GM19468 (cell line): ENCODE results near the gene PIP5KL1.

ENCODE experiments used
- ATAC-seq: cut with Tn5 transposase; IDR thresholded peaks from one replicate; pipeline ENCODE4 v1.9.1; 2021; ENCODE audit warnings: mild to moderate bottlenecking, moderate library complexity, moderate number of reproducible peaks; ENCODE audit not compliant: unreplicated experiment; ENCODE audit errors: extremely low read depth

The PIP5KL1 gene

GRCh38 chr9:127930231-127931091 is at the start of gene PIP5KL1:
Gene PIP5KL1 (minus strand): TSS chr9:127930777. CDS start chr9:127930752, 25 bp downstream.
- peak; percentile 75 for ATAC-seq

- ATAC-seq = peak; percentile 9
Measured at GRCh38 chr9:127980060-127980705, 49.6 kb upstream of the PIP5KL1 start.

GRCh38 chr9:127979333-127980059 is 48.9 kb upstream of the PIP5KL1 start:
- ATAC-seq = no peak

DNA sequence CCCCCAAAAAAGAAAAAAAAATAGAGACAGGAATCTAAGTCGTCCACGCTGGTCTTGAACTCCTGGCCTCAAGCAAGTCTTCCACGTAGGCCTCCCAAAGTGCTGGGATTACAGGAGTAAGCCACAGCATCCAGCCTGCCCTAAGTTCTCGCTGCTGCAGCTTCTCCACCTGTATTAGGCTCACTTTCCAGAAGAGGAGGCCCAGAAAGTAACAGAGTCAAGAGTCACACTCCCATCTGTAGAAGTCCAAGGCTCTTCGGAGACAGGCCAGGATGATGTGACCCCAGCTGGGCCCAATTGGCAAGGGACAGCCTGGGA is 48.4 kb upstream of the PIP5KL1 start:
- ATAC-seq = no peak

GRCh38 chr9:127977884-127978647 is 47.5 kb upstream of the PIP5KL1 start:
- ATAC-seq = no peak

GRCh38 chr9:127977009-127977883 is 46.7 kb upstream of the PIP5KL1 start:
- no peak for ATAC-seq

- ATAC-seq = no peak
Measured at GRCh38 chr9:127976498-127976897, 45.9 kb upstream of the PIP5KL1 start.

- ATAC-seq = no peak
Measured at GRCh38 chr9:127975376-127976315, 45.1 kb upstream of the PIP5KL1 start.

DNA sequence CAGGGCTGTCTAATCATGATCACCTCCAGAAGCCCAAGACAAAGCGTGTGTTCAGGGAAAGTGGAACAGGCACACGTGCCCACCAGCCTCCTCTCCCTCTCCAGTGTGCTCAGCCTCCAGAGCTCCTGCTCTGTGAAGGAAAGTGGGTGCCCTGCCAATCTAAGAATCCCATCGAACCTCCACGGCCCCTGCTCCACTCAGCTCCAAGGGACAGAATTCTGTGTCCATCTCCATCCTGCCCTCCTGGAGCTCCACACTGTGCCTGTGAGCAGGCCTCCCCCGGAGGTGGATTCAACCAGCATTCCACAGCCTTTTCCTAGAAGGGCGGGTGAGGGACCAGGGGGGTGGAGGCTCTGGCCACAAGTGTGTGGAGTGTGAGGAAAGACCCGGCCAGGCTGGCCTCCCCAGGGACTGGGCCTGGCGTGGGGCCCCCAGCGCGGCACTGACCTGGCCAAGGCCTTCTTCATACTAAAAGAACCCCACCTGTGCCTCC is 44.2 kb upstream of the PIP5KL1 start:
- ATAC-seq = no peak

GRCh38 chr9:127974001-127974768 is 43.6 kb upstream of the PIP5KL1 start:
- ATAC-seq = no peak

- ATAC-seq = no peak
Measured at GRCh38 chr9:127973169-127974000, 42.8 kb upstream of the PIP5KL1 start.

GRCh38 chr9:127972236-127972871 is 41.8 kb upstream of the PIP5KL1 start:
- ATAC-seq = no peak

GRCh38 chr9:127971357-127972235 is 41.0 kb upstream of the PIP5KL1 start:
- ATAC-seq = no peak

GRCh38 chr9:127970401-127971313 is 40.1 kb upstream of the PIP5KL1 start:
- ATAC-seq = peak; percentile 87
